GM12878 (cell line): ENCODE results near the gene OR11G2. TPM values are rescaled to one million over a fixed set of nuclear protein-coding genes. Genes with fewer than 3 reads are reported as not detected.

ENCODE experiments used
- ATAC-seq: fragments of 200-7000 bp; cut with Tn5 transposase; 3 replicates; pipeline ENCODE4 v1.9.1; 2020; ENCODE audit warnings: mild to moderate bottlenecking, moderate library complexity
- BruUV-seq: library from RNA; stranded (reverse); fragments of 400-500 nt; replicated peaks from 2 replicates; lab custom pipeline; 2021; lab: Mats Ljungman, UMichigan
- CTCF ChIA-PET: fragments of 300-600 bp; sonication (Branson Sonifier 250); formaldehyde crosslinking; extraction: SDS; loops from one replicate; lab custom pipeline; 2021; ENCODE audit warnings: inconsistent platforms; lab: Yijun Ruan, JAX
- POLR2A ChIA-PET: fragments of 350-600 bp; formaldehyde crosslinking; extraction: SDS; loops from one replicate; lab custom pipeline; 2021; ENCODE audit warnings: inconsistent platforms; lab: Charles Lee
- RAD21 ChIA-PET: fragments of 300-600 bp; sonication (Branson Sonifier 250); formaldehyde crosslinking; loops from one replicate; lab custom pipeline; 2023; ENCODE audit warnings: antibody characterized with exemption; ENCODE audit not compliant: unreplicated experiment; lab: Charles Lee
- SMC1A ChIA-PET: fragments of 300-600 bp; sonication (Branson Sonifier 250); formaldehyde crosslinking; loops from one replicate; lab custom pipeline; 2023; ENCODE audit not compliant: unreplicated experiment, uncharacterized antibody; lab: Charles Lee
- DNase-seq: peaks from one replicate; pipeline ENCODE4 v3.0.0-alpha.2; 2011; ENCODE audit warnings: low read depth, low spot score
- FAIRE-seq: peaks from 3 replicates; lab custom pipeline; 2011; peaks lifted over from hg19 to GRCh38; lab: Jason Lieb, UNC
- H2AFZ ChIP-seq: 2 replicates; pipeline ENCODE4 v1.6.0; 2011; ENCODE audit warnings: low read depth, low read length, control low read depth; ENCODE audit not compliant: control insufficient read depth
- H3K27ac ChIP-seq: 2 replicates; pipeline ENCODE4 v1.5.1; 2011; ENCODE audit warnings: control low read depth; ENCODE audit not compliant: control insufficient read depth, insufficient read depth
- H3K27me3 ChIP-seq, 2 experiments: replicated peaks in 1 of 2; 2 replicates each; pipeline versions ENCODE4 v1.6.0 to v1.6.1; 2011; ENCODE audit warnings: low read length in 1 of 2; ENCODE audit not compliant: control insufficient read depth in 2 of 2, insufficient read depth in 2 of 2
- H3K36me3 ChIP-seq, 2 experiments: 2 replicates each; pipeline ENCODE4 v1.5.1; 2011; ENCODE audit warnings: low read length in 1 of 2; ENCODE audit not compliant: control insufficient read depth in 2 of 2, insufficient read depth in 2 of 2
- H3K4me1 ChIP-seq: 2 replicates; pipeline ENCODE4 v1.6.1; 2011; ENCODE audit warnings: mild to moderate bottlenecking, low read length, moderate library complexity, mixed read lengths; ENCODE audit not compliant: control insufficient read depth, insufficient read depth
- H3K4me2 ChIP-seq: 2 replicates; pipeline ENCODE4 v1.6.0; 2011; ENCODE audit warnings: control low read depth; ENCODE audit not compliant: control insufficient read depth, insufficient read depth
- H3K4me3 ChIP-seq: fragments of 200-600 bp; sonication (generic); 2 replicates; pipeline ENCODE4 v1.5.1; 2016
- H3K79me2 ChIP-seq: 2 replicates; pipeline ENCODE4 v1.6.0; 2011; ENCODE audit warnings: low read length; ENCODE audit not compliant: control insufficient read depth, insufficient read depth
- H3K9ac ChIP-seq: 2 replicates; pipeline ENCODE4 v1.8.0; 2011; ENCODE audit warnings: low read length, control low read depth, mixed read lengths; ENCODE audit not compliant: control insufficient read depth, insufficient read depth
- H3K9me3 ChIP-seq: replicated peaks from 3 replicates; pipeline ENCODE4 v1.5.1; 2011; ENCODE audit warnings: mild to moderate bottlenecking, low read length; ENCODE audit not compliant: control insufficient read depth, insufficient read depth
- H4K20me1 ChIP-seq: 2 replicates; pipeline ENCODE4 v1.6.0; 2011; ENCODE audit not compliant: control insufficient read depth, insufficient read depth
- ATF7 ChIP-seq: fragments of 450-650 bp; IDR thresholded peaks from 2 replicates; pipeline ENCODE4 v1.6.1; 2016; ENCODE audit warnings: low read depth, mild to moderate bottlenecking
- DPF2 ChIP-seq: fragments of 450-650 bp; IDR thresholded peaks from 2 replicates; pipeline ENCODE4 v1.6.1; 2017; ENCODE audit warnings: mild to moderate bottlenecking
- FOXK2 ChIP-seq: fragments of 450-650 bp; IDR thresholded peaks from 2 replicates; pipeline ENCODE4 v1.6.1; 2017; ENCODE audit warnings: mild to moderate bottlenecking, moderate library complexity
- MEF2A ChIP-seq: IDR thresholded peaks from 2 replicates; pipeline ENCODE4 v1.6.1; 2011; ENCODE audit warnings: low read depth, mild to moderate bottlenecking, low read length, moderate library complexity; ENCODE audit not compliant: insufficient read depth
- PAX5 ChIP-seq: IDR thresholded peaks from 2 replicates; pipeline ENCODE4 v1.6.1; 2011; ENCODE audit warnings: low read depth, low read length, borderline replicate concordance
- SIX5 ChIP-seq: IDR thresholded peaks from 2 replicates; pipeline ENCODE4 v1.6.1; 2011; ENCODE audit warnings: mild to moderate bottlenecking, low read depth, low read length, moderate library complexity; ENCODE audit not compliant: severe bottlenecking
- ZBTB33 ChIP-seq: fragments of 450-650 bp; IDR thresholded peaks from 2 replicates; pipeline ENCODE4 v1.6.1; 2017; ENCODE audit warnings: mild to moderate bottlenecking
- ZZZ3 ChIP-seq: IDR thresholded peaks from 2 replicates; pipeline ENCODE4 v1.6.1; 2011; ENCODE audit warnings: low read depth; ENCODE audit not compliant: control insufficient read depth, insufficient read length
- WGBS: methylation state at CpG from one replicate; pipeline ENCODE4 v1.1.6; 2016; ENCODE audit warnings: low lambda C conversion rate; ENCODE audit not compliant: insufficient replicate concordance, insufficient coverage; ENCODE audit errors: missing lambda C conversion rate; 5-methylcytosine and 5-hydroxymethylcytosine counted together
- in situ Hi-C: fragments of 300-500 bp; cut with MboI; formaldehyde crosslinking; loops from 9 replicates; pipeline ENCODE4 v1.14.3; 2018; ENCODE audit warnings: mixed read lengths
- intact Hi-C: fragments of 100-400 bp; cut with micrococcal nuclease; formaldehyde crosslinking; loops from one replicate; pipeline ENCODE4 v1.14.2; 2022; ENCODE audit not compliant: unreplicated experiment
- polyA plus RNA-seq, 11 experiments: library from polyadenylated mRNA; depleted of rRNA in 4 of 11; unstranded in 6 of 11; stranded (reverse) in 5 of 11; fragments of >200 nt; fragmentation: Nextera tagmentation in 4 of 11; fragmentation: Illumina TruSeq in 1 of 11; extraction: Ambion mirVana in 4 of 11; extraction: Trizol in 1 of 11; gene quantifications; 1 replicate in 1 of 11; 2 replicates in 10 of 11; pipeline versions ENCODE4 v1.2.1 to v1.2.3, GENCODE V29; 2011 to 2016; ENCODE audit warnings: inconsistent platforms in 2 of 11, missing spikeins in 2 of 11, low read depth in 1 of 11
- total RNA-seq, 4 experiments: library from RNA; depleted of rRNA in 3 of 4; stranded (reverse); fragments of >200 nt in 3 of 4; fragmentation: Illumina TruSeq in 1 of 4; extraction: Trizol in 1 of 4; gene quantifications; 2 replicates each; pipeline versions ENCODE4 v1.2.1 to v1.2.3, GENCODE V29; 2013 to 2021
- TF ChIP-seq, protein P1 (sequence below): IDR thresholded peaks from 2 replicates; pipeline ENCODE4 v1.6.1; 2011; ENCODE audit warnings: low read depth, low read length, improper control_type of control experiment, borderline replicate concordance
- TF ChIP-seq, protein P2 (sequence below): fragments of 450-650 bp; IDR thresholded peaks from 2 replicates; pipeline ENCODE4 v1.6.1; 2017; ENCODE audit warnings: mild to moderate bottlenecking, low read depth, inconsistent platforms; ENCODE audit not compliant: poor library complexity, severe bottlenecking
- TF ChIP-seq, protein P3 (sequence below): IDR thresholded peaks from 2 replicates; pipeline ENCODE4 v1.6.1; 2011; ENCODE audit warnings: borderline replicate concordance, low read depth, mild to moderate bottlenecking, moderate library complexity, low read length; ENCODE audit not compliant: insufficient read depth, poor library complexity, severe bottlenecking

OR11G2 gene
- total and polyA plus RNA-seq, 10 of the 15 experiments (the other 5 are each of a cell fraction or from before 2014, with no cell fraction given), result 0.08 TPM; not detected in 9

DNA sequence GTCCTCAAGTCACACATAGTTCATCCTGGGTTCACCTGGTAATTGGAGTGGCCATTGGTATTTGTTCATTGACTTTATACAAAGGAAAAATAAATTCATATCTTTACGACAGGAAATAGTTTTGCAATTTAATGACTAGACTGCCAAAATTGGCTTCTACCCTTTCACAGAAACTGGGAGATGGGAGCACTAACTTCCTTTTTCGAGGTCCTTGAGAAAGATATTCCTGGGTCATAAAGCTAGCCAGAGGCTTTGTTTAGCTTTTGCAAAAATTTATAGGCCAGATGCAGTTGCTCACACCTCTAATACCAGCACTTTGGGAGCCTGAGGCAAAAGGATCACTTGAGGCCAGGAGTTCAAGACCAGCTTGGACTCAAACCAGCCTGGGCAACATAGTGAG is 10.2 kb upstream of the OR11G2 start:
- H3K27ac ChIP-seq, result no peak overlapping the region
- H3K36me3 ChIP-seq, result no peaks in the 10 kb centered on the region
- no peak overlapping the region for H3K9ac ChIP-seq
- CTCF ChIA-PET, result no interaction called here
- SMC1A ChIA-PET, result interaction anchor here (0.7 kb wide), 1 partner anchor 116 kb away, joined by 3 read pairs; no protein-coding TSS in a partner anchor
- no peaks in the 10 kb centered on the region for H3K4me1 ChIP-seq
- in situ Hi-C loops (no loop called here), intact Hi-C loops (no loop called here)
- FAIRE-seq, result no peak
- POLR2A ChIA-PET, result no interaction called here
- H3K4me2 ChIP-seq, result no peak overlapping the region
- no peaks in the 10 kb centered on the region for H3K79me2 ChIP-seq
- H3K27me3 ChIP-seq, result no peaks in the 10 kb centered on the region; a peak in 1 of 4 replicates
- H3K9me3 ChIP-seq, result no peaks in the 10 kb centered on the region
- no peak for TF ChIP-seq ATF7
- no peak for TF ChIP-seq ZBTB33
- no peak for TF ChIP-seq ZZZ3
- TF ChIP-seq FOXK2, result no peak
- TF ChIP-seq, protein P1, sequence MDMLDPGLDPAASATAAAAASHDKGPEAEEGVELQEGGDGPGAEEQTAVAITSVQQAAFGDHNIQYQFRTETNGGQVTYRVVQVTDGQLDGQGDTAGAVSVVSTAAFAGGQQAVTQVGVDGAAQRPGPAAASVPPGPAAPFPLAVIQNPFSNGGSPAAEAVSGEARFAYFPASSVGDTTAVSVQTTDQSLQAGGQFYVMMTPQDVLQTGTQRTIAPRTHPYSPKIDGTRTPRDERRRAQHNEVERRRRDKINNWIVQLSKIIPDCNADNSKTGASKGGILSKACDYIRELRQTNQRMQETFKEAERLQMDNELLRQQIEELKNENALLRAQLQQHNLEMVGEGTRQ, result no peak
- TF ChIP-seq MEF2A, result no peak
- TF ChIP-seq, protein P2, sequence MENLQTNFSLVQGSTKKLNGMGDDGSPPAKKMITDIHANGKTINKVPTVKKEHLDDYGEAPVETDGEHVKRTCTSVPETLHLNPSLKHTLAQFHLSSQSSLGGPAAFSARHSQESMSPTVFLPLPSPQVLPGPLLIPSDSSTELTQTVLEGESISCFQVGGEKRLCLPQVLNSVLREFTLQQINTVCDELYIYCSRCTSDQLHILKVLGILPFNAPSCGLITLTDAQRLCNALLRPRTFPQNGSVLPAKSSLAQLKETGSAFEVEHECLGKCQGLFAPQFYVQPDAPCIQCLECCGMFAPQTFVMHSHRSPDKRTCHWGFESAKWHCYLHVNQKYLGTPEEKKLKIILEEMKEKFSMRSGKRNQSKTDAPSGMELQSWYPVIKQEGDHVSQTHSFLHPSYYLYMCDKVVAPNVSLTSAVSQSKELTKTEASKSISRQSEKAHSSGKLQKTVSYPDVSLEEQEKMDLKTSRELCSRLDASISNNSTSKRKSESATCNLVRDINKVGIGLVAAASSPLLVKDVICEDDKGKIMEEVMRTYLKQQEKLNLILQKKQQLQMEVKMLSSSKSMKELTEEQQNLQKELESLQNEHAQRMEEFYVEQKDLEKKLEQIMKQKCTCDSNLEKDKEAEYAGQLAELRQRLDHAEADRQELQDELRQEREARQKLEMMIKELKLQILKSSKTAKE, result no peak
- no peak for TF ChIP-seq SIX5
- TF ChIP-seq, protein P3, sequence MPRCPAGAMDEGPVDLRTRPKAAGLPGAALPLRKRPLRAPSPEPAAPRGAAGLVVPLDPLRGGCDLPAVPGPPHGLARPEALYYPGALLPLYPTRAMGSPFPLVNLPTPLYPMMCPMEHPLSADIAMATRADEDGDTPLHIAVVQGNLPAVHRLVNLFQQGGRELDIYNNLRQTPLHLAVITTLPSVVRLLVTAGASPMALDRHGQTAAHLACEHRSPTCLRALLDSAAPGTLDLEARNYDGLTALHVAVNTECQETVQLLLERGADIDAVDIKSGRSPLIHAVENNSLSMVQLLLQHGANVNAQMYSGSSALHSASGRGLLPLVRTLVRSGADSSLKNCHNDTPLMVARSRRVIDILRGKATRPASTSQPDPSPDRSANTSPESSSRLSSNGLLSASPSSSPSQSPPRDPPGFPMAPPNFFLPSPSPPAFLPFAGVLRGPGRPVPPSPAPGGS, result no peak
- TF ChIP-seq DPF2, result no peak
- no peak for TF ChIP-seq PAX5
- no peak for DNase-seq
- no peaks in the 10 kb centered on the region for H4K20me1 ChIP-seq
- no peak overlapping the region for H3K4me3 ChIP-seq
- no peak overlapping the region for H2AFZ ChIP-seq
- 17% methylated on average over 2 of the region's 2 CpGs for WGBS
- BruUV-seq, result no TSS peak
- ATAC-seq, result no peak
- RAD21 ChIA-PET, result no interaction called here
